ENCODE measurements around the gene H1-8.

H1-8 gene

DNA sequence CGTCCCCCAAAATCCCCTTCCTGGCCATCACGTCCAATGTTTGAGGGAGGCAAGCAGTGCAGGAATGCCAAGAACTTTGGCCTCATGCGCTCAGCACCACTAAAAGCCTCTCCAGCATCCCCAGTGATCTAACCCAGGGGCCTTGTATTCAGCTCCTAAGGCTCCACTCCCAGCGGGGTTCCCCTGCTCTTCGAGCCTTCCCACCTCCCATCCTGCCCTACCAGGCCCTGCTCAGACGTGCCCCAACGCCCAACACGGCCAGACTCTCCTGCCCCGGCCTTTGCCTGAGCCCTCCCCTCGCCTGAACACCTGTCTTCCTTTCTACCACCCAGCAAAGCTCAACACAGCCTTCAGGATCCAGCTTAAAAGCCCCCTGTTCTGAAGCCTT is 33.0 kb downstream of the H1-8 start:
- DNase-seq: no peak

- DNase-seq: no peak
These were observed 33.8 kb downstream of the H1-8 start for GRCh38 chr3:129576514-129577352.

DNA sequence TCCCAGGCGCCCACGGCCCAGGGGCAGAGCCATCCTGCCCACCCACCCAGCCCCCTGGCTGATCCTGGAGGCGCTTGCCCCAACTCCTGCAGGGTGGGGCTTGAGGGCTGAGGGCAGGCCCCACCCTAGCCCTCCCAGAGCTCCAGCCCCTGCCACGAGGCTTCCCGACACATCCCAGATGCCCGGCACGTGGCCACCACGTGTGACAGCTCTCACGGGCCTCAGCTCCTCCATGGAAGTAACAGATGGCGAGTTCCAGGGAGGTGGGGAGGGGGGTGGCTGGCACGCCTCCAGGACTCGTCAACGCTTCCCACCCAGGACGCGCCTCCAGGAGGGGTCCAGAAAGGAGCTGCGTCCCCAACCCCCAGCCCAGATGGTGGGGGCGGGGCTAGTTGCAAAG is 34.4 kb downstream of the H1-8 start:
- DNase-seq: no peak

- DNase-seq: no peak
These were observed 35.2 kb downstream of the H1-8 start for GRCh38 chr3:129577925-129578786.

DNA sequence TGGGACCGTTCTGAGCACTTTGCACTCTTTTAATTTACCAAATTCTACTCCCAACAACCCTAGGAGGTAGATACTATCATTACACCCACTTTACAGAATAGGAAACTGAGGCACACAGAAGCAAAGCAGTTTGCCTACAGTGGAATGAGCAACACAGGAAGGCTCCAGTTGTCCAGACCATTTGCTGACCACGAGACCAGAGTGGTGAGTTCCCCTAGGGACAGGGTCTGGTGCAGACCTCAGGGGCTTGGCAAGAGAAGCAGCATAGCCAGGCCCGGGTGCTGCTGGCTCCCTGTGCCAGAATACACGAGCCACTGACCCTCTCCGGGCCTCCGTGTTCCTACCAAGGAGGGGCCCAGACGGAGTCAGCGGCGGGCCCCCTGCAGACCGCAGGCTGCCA is 37.0 kb downstream of the H1-8 start:
- DNase-seq: no peak

GRCh38 chr3:129581623-129582022 is 38.6 kb downstream of the H1-8 start:
- DNase-seq: no peak

DNA sequence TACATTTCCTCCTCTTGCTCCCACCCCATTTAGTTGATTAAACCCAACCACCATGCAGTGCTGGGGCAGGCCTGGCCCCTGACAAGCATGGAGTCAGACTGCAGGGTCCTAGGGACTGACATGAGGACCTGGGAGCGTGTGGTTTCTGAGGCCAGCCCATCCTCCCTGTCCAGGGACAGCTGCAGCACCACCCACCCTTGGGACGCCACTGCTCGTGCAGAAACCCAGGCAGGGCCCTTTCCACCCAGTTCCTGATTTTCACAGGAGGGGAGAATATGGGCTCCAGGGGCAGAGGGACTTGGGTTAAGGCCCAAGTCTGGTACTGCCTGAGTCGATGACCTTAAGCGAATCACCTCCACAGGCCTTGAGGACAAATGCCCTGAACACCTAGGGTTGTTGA is 39.8 kb downstream of the H1-8 start:
- DNase-seq: no peak

GRCh38 chr3:129583289-129583688 is 40.3 kb downstream of the H1-8 start:
- DNase-seq: no peak

DNA sequence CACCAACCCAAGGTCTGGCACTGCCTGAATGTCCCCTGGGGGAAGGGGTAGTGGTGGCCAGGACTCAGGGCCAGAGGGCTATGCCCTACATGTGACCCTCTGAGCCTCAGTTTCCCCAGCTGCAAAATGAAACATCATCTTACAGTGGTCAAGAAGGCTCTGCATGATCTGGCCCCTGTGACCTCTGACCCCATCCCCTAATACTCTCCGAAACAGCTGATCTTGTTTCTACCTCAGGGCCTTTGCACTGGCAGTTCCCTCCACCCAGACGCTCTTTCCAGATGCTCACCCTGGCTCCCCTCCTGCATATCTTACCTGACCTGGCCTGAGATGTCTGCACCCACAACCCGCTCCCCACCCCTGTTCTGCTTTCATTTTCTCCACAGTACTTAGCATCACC is 41.7 kb downstream of the H1-8 start:
- DNase-seq: no peak

- DNase-seq: no peak
These were observed 43.1 kb downstream of the H1-8 start for GRCh38 chr3:129585949-129586657.

- DNase-seq: no peak
These were observed 43.9 kb downstream of the H1-8 start for GRCh38 chr3:129586746-129587430.

- no peak for DNase-seq
These were observed 44.7 kb downstream of the H1-8 start for GRCh38 chr3:129587566-129588210.

- no peak for DNase-seq
These were observed 47.2 kb downstream of the H1-8 start for GRCh38 chr3:129590215-129590614.

- DNase-seq: no peak
These were observed 49.0 kb downstream of the H1-8 start for GRCh38 chr3:129591932-129592331.

DNA sequence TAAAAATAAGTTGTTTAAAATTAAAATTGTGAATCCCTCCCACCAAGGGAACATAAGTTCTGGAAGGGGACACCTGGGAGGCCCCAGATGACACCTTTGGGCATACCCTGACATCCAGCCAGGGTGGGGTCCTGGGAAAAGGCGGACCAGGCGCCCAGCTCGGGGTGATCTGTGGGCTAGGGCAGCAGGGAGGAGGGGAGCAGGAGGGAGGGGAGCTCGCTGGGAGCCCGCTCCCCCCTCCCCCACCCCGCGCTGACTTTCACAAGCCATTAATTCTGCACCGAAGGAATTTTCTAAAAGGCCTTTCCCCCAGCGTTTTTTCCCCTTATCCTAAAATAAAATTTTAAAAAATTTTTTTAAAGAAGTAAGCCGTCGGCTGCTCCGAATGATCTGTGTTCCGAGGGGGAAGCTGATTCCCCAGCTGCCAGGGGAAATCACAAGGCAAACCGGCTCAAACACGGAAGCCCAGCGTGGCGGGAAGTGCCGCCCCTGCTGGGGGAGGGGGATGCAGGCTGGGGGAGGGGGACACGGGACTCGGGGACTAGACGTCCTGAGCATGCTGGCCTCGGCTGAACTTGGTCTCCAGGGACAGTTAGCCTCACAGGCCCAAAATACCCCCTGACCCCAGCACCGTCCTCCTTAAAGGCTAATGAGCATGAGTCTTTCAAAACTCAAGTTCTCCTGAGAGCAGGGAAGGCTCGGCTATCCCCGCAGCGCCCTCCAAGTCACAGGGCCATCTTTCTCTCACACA is 49.6 kb downstream of the H1-8 start:
- DNase-seq: no peak

DNA sequence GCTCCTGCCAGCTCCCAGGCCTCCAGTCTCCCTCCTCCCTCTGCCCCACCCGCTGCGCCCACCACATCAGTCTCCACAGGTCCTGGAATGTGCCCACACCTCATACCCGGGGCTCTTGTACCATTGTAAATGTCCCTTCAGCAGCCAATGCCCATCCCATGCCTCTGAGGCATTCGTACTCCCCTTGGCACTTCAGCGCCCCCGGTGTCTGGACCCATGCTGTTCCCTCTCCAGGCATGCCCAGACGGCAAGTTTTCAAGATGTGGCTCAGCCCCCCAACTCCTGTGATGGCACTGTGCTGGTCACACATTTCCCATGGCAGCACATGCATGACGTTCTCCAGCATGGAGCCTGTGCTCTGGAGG is 50.2 kb downstream of the H1-8 start:
- DNase-seq: no peak

DNA sequence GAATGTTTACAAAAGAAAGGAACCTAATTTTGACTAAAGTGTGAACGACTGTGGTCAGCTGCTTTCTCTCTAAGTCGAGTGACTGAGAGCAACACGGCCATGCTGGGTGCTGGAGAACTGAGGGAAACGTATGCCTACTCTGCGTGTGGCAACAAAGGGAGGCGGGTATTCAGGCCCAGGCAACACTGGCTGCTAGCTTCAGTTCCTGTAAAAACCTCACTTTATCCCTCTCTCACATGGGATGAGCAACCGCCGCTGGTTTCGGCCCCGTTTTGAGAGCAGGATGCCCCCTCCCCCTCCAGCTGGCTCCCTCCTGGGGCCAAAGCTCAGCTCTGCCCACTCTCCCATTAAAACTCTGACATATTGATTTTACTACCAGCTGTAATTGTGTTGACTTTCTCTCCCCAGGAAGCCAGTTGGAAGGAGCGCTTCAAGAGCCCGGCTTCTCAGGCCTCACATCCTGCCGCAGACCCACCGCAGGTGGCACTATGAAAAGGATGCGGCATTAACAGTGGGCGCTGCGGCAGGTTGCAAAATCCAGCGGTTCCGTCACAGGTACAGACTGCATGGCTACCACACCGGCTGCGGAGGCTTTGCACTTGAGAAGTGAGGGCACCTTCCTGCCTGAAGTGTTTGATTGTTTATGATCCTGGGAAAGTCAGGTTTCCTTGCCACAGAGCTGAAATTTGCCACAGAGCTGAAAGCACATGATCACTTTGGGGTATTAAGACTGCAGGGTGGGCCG is 50.8 kb downstream of the H1-8 start:
- no peak for DNase-seq

GRCh38 chr3:129594409-129594808 is 51.4 kb downstream of the H1-8 start:
- DNase-seq: no peak

DNA sequence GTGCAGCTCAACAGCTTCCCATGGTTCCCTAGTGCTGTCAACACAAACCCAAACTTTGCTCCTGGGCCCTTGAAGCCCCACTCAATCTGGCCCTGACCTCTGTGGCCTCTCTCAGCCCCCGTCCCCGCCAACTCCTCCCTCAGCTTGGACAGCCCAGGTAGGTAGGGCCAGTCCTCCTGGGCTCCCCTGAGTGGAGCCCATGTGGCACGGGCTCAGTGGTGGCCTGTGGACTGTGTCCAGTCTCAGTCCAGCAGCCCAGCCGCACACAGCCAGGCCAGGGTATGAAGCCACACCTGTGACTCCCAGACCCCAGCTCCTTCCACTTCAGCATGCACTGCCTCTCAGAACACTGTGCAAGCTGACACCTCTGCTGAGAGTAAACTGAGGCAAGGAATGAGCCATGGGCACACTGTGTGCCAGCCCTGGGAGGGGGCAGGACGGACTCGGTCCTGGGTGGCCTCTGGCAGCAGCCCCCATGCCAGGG is 52.0 kb downstream of the H1-8 start:
- no peak for DNase-seq

DNA sequence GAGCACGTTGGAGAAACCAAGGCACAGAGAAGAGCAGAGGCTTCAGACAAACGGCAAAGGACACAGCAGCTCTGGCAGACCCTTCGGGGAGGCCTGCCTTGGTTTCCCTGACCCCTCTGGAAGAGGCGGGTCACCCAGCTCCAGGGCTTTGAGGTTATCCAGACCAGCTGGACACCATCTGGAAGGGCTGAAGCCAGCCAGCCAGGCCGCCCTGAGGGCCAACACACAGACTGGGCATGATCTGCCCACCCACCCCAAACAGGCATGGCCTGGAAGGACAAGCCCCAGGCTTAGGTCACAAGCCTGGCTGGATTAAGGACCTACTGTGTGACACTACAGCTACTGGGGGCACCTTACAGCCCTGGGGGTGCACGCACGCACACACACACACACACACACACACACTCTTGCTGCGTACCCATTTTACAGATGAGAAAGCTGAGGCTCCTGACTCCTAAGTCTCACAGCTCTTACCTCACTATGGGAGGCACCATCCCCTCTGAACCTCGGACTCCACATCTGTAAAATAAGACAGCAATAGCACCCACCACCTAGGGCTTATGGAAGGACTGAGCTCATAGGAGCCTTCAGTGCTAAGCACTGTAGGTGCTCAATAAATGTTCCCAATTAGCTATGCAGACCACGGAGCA is 52.7 kb downstream of the H1-8 start:
- DNase-seq: no peak
